Neural progenitor cell (in vitro differentiated cells): Measurements from ENCODE around the gene HIGD1C.

Source experiments
- EZH2 ChIP-seq: fragments of 200-600 bp; sonication (generic); IDR thresholded peaks from 2 replicates; pipeline ENCODE4 v1.6.1; 2017; ENCODE audit warnings: antibody characterized with exemption, mild to moderate bottlenecking, moderate library complexity
- TF ChIP-seq, protein P1 (sequence below): fragments of 200-600 bp; sonication (generic); IDR thresholded peaks from 2 replicates; pipeline ENCODE4 v1.5.1; 2017; ENCODE audit warnings: antibody characterized with exemption, mild to moderate bottlenecking

- TF ChIP-seq, protein P1, sequence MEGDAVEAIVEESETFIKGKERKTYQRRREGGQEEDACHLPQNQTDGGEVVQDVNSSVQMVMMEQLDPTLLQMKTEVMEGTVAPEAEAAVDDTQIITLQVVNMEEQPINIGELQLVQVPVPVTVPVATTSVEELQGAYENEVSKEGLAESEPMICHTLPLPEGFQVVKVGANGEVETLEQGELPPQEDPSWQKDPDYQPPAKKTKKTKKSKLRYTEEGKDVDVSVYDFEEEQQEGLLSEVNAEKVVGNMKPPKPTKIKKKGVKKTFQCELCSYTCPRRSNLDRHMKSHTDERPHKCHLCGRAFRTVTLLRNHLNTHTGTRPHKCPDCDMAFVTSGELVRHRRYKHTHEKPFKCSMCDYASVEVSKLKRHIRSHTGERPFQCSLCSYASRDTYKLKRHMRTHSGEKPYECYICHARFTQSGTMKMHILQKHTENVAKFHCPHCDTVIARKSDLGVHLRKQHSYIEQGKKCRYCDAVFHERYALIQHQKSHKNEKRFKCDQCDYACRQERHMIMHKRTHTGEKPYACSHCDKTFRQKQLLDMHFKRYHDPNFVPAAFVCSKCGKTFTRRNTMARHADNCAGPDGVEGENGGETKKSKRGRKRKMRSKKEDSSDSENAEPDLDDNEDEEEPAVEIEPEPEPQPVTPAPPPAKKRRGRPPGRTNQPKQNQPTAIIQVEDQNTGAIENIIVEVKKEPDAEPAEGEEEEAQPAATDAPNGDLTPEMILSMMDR: no peak
- TF ChIP-seq EZH2: no peak
Observed at GRCh38 chr12:50916292-50916691, 36.1 kb upstream of the HIGD1C start.
